GM19455 (cell line): Measurements from ENCODE around the gene CASZ1.

Experiments
- ATAC-seq: cut with Tn5 transposase; IDR thresholded peaks from one replicate; pipeline ENCODE4 v1.9.1; 2021; ENCODE audit not compliant: unreplicated experiment

CASZ1 gene

DNA sequence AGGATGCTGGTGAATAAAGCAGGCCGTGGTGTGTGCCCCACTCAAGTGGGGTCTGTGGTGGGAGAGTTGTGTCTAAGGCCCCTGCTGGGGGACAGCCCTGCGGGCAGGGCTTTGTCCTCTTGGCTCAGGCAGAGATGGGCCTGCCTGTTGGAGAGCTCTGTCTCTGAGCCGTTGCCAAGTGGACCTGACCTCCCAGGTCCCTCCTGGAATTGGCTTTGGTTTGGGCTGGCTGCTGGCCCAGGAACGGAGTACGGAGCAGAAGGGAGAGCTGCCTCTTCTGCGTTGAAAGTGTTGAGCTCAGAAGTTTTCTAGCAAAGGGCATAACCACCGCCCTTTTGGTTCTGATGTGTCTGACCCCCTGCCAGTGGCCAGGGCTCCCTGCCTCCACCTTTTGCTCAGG lies 167.8 kb downstream of the CASZ1 start:
- ATAC-seq: no peak

- no peak for ATAC-seq
These were observed 169.5 kb downstream of the CASZ1 start for GRCh38 chr1:10626791-10627410.

DNA sequence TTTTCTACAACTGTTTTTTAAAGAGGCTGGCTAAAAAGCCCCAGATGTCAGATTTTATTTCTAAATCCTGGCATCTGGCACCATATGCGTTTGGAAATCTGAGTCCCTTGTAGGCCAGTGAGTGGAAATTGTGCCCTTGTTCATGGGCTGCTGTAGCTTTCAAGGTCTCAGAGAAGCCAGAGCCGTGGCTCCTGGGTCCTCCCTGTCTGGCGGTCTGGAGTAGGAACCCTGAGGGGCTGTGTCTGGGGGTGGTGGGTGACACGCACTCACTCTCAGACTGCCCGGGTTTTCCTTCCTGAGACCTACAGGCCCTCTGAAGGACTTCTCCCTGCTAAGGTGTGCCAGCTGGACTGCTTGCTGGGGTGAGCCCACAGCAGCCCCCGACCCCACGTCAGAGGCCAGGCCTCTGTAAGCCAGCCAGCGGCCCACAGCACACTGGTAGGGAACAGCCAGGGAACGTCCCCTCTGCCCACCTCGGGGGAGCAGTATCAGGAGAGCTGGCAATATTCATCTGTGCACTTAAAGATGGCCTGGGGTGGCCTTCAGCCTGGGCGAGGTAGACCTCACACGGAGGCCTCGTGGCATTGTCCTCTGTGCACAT lies 170.2 kb downstream of the CASZ1 start:
- ATAC-seq: no peak

- ATAC-seq: no peak
These were observed 170.9 kb downstream of the CASZ1 start for GRCh38 chr1:10625554-10625953.

DNA sequence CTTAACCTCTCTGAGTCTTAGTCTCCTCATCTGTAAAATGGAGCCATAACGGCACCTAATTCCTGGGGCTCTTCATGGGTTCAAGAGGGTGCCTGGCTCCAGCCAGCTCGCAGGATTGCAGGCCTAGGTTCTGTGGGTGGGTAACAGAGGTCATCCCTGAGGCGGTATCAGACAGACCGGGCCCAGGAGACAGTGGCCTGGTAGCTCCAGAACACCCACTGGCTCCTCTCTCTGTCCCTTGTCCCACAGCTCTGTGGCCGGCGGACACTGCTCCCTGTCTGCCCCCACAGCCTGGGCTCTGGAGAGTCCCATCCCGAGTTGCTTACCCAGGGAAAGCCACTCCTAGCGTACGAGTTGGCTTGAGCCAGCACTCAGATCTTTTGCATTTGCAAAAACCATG lies 171.4 kb downstream of the CASZ1 start:
- no peak for ATAC-seq

GRCh38 chr1:10624256-10625050 lies 172.0 kb downstream of the CASZ1 start:
- ATAC-seq: no peak

- no peak for ATAC-seq
These were observed 172.7 kb downstream of the CASZ1 start for GRCh38 chr1:10623686-10624145.

- no peak for ATAC-seq
These were observed 173.3 kb downstream of the CASZ1 start for GRCh38 chr1:10622910-10623685.

GRCh38 chr1:10621906-10622305 lies 174.5 kb downstream of the CASZ1 start:
- ATAC-seq: no peak

GRCh38 chr1:10620776-10621175 lies 175.7 kb downstream of the CASZ1 start:
- no peak for ATAC-seq

DNA sequence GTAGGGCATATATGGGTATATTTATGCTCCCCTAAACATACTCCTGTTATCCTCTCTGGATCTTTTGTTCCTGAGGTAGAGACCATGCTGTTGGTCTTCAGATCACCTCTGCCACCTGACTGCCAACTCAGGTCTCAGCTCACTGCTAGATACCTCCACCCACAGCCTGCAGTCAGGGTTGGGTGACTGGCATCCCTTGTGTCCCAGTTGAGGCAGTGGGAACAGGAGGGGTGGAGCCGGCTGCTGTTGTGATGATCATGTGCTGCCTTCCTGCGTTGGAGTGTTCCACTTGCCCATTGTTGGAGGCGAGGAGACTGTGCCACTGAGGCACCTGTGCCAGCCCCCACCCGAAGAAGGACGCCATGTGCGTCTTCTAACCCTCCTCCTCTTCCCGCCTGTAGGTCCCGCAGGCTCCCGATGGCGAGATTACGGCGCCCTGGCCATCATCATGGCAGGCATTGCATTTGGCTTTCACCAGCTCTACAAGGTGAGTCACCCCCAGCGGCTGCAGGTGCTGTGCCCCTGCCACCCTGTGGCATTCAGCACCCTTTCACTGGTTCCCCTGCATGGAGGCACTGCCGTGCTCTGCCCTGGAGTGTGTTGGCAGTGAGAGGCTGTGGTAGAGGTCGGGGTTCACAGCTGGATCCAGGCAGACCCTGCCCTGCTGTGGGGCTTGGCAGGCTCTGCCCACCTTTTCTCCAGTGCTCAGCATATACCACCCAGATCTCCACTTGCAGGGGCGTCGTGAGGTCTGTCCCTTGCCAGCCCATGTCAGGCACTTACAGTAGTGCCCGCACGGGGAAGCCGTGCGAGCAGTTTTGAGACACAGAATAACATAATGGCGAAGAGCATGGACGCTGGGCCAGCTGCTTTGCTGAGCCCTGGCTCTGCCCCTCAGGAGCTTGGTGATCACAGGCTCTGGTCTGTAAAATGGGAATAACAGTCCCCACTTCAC lies 178.2 kb downstream of the CASZ1 start:
- ATAC-seq: no peak

DNA sequence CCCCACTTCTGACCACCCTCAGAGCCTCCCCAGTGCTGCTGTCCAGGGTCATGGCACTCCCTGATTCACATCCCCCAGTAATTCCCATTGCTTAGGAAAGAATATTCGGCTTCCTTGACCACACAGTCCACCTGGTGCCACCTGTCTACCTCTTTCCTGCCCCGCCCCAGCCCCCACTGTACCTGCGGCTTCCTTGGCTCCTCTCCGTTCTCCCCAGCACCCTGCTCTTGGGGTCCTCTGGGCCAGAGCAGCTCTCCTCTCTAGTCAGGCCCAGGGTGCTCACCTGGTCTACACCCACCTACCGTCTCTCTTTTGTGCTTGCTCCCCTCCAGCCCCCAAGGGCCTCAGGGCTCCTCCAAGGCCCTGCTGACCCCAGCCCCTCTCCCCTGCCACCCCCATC lies 179.1 kb downstream of the CASZ1 start:
- no peak for ATAC-seq

- ATAC-seq: no peak
These were observed 179.8 kb downstream of the CASZ1 start for GRCh38 chr1:10616696-10617095.

DNA sequence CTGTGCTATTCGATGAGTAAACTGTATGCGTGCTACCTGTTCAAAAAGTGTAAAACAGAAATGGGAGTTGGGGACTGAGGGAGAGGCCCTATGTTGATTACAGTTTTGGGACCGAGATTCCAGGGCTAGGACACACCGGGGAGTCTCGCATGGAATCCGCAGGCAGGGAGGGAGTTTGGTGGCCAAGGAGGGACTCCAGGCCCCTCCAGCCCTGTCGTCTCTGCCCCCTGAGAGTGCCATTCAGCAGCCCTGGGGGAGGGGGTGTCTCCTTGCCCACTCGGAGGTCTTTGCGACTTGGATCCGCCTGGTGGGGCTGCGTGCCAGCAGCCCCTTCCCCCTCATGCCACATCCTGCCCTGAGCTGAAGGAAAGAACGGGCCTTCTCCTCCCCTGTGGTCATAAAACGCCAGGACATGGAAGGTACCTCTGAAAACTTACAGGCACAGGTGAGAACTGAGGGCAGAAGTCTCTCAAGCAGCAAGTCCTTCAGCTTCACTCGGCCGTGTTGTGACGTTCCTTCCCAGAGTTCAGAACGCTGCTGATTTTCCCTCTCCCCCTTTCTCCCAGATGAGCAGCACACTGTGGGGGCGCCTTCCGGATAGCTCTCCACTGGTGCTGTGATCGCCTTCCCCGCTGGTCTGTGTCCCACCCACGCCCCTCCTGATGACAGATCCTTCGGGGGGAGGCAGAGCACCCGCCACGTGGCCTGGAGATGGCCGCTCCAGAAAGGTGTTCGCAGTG lies 180.3 kb downstream of the CASZ1 start:
- no peak for ATAC-seq

DNA sequence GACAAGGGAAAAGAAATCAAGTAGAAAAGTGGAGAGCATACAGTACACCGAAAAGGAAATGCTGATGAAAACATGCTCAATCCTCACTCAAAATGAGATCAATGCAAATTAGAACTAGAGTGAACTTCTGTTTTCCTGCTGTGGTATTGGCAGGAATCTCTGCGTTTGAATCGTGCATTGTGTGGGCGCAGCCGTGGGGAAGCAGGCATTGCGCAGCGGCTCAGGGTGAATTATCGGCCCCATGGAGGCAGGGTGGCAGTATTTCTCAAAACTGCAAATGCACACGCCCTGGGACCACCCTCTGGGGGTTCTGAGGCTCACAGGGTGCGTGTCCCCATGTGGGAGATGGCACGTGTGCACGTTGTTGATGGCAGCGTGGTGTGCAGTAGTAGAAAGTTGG lies 181.1 kb downstream of the CASZ1 start:
- ATAC-seq: no peak

DNA sequence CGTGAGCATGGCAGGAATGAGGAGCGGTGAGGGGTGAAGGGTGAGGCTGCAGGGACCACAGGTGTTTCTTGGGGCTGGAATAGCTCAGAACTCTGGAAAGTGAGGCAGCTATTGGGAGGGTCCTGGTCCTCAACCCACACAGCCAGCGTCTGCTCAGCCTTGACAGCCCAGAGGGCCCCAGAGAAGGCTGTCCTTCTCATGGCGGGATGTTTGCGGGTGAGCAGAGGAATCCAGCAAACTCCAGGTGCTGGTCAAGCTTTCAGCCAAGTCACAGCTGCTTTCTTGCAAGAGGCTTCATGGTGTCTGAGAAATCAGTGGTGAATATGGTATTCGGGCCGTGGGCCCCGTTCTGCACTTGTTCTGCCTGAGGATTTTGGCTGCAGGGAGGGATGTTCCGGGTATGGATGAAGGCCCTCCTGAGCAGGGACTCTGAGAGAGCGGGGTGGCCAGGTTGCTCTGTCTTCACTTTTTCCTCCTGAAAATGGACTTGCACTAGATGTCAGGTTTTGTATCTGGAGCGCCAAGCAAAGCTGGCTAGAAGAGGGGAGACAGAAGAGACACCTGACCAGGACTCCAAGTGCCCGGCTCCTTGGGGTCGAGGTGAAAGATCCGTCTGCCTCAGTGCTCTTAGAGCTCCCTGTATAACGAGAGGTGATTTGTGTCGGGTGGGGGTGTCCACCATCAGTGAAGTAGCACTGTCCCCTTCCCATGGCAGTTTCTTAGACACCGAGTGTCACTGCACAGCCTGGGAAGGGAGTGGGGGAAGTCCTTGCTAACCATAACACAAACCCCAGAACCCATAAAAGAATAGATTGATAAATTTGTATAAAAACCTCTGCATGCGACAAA lies 181.8 kb downstream of the CASZ1 start:
- ATAC-seq: no peak

DNA sequence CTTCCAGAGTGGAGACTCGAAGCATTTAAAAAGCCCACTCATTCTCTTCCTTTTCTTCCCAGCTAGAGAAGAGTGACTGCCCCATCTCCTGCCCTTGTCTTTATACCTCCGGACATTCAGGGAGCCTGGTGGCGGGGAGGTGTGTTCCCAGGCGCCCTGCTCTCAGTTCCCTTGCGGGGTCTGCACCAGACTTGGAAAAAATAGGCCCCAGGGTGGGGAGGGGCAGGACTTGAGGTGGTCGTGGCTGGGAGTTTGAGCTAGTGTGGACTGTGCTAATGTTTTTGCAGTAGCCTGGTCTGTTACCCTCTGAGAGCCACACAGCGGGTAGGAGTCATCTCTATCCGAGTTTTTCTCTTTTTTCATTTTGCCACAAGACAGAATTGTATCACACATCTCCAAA lies 182.6 kb downstream of the CASZ1 start:
- ATAC-seq: no peak

DNA sequence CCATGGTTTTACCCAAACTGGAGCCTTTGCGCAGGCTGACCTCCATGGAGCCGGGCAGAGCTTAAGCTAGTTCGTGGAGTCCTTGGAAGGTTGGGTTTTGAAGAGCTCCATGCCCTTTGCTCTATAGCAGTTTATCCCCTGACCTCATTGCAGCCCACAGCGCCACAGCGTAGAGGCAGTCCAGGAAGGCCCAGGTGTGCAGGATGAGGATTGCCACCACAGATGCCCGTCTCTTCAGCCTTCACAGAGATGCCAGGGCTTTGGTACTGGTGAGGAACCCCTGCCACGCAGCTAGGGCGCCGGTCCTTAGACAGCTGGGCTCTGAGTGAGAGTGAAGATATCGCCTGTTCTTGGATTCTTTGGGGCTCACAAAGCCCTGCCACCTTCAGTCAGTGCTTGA lies 183.1 kb downstream of the CASZ1 start:
- ATAC-seq: no peak
